ENCODE results near the gene CPNE4.

CPNE4 gene

GRCh38 chr3:131711114-131711768 lies 323.6 kb downstream of the CPNE4 start:
- no peak for TF ChIP-seq POLR2AphosphoS5 (IDR thresholded peaks at IDR 0.05; ENCODE audit: low read depth, low read length)
- TF ChIP-seq TAF1 (IDR thresholded peaks at IDR 0.05; ENCODE audit: borderline replicate concordance, insufficient read depth, low read length): no peak
- no peak for TF ChIP-seq SIN3A (IDR thresholded peaks at IDR 0.05; ENCODE audit: borderline replicate concordance, insufficient read depth, low read length)
- no peak for TF ChIP-seq FOXP2 (optimal IDR thresholded peaks at IDR 0.05; ENCODE audit: borderline replicate concordance, extremely low read depth, extremely low read length, insufficient read depth)
- TF ChIP-seq, protein P1, sequence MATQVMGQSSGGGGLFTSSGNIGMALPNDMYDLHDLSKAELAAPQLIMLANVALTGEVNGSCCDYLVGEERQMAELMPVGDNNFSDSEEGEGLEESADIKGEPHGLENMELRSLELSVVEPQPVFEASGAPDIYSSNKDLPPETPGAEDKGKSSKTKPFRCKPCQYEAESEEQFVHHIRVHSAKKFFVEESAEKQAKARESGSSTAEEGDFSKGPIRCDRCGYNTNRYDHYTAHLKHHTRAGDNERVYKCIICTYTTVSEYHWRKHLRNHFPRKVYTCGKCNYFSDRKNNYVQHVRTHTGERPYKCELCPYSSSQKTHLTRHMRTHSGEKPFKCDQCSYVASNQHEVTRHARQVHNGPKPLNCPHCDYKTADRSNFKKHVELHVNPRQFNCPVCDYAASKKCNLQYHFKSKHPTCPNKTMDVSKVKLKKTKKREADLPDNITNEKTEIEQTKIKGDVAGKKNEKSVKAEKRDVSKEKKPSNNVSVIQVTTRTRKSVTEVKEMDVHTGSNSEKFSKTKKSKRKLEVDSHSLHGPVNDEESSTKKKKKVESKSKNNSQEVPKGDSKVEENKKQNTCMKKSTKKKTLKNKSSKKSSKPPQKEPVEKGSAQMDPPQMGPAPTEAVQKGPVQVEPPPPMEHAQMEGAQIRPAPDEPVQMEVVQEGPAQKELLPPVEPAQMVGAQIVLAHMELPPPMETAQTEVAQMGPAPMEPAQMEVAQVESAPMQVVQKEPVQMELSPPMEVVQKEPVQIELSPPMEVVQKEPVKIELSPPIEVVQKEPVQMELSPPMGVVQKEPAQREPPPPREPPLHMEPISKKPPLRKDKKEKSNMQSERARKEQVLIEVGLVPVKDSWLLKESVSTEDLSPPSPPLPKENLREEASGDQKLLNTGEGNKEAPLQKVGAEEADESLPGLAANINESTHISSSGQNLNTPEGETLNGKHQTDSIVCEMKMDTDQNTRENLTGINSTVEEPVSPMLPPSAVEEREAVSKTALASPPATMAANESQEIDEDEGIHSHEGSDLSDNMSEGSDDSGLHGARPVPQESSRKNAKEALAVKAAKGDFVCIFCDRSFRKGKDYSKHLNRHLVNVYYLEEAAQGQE (IDR thresholded peaks at IDR 0.05; ENCODE audit: insufficient read depth in 1 of 2, low read depth in 2 of 2, low read length in 2 of 2): no peak

DNA sequence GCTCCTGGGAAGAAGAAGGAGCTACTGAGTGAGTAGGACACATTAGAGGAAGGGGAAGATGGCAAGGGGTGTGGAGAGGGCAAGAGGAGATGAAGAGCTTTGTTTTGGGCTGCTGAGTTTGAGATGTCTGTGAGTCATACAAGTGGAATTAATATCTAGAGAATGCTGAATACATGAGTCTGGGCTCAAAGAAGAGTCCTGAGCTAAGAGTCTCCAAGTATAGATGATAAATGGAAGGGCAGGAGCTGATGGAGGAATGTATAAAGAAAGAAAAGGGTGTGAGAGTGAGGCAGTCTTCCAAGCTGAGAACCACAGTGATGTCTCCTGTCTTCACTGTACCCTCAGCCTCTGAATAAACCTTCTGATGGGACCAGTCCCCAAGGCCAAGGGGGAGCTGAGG lies 326.6 kb downstream of the CPNE4 start:
- TF ChIP-seq FOXP2 (optimal IDR thresholded peaks at IDR 0.05; ENCODE audit: borderline replicate concordance, extremely low read depth, extremely low read length, insufficient read depth) (no peak), SIN3A (IDR thresholded peaks at IDR 0.05; ENCODE audit: borderline replicate concordance, insufficient read depth, low read length) (no peak), TAF1 (IDR thresholded peaks at IDR 0.05; ENCODE audit: borderline replicate concordance, insufficient read depth, low read length) (no peak)

- TF ChIP-seq TAF1 (IDR thresholded peaks at IDR 0.05; ENCODE audit: borderline replicate concordance, insufficient read depth, low read length) (no peak), FOXP2 (optimal IDR thresholded peaks at IDR 0.05; ENCODE audit: borderline replicate concordance, extremely low read depth, extremely low read length, insufficient read depth) (no peak), SIN3A (IDR thresholded peaks at IDR 0.05; ENCODE audit: borderline replicate concordance, insufficient read depth, low read length) (no peak), POLR2AphosphoS5 (IDR thresholded peaks at IDR 0.05; ENCODE audit: low read depth, low read length) (no peak)
- TF ChIP-seq, protein P1 (IDR thresholded peaks at IDR 0.05; ENCODE audit: insufficient read depth in 1 of 2, low read depth in 2 of 2, low read length in 2 of 2): no peak
Measured at GRCh38 chr3:131705558-131706051, 329.2 kb downstream of the CPNE4 start.

- no peak for TF ChIP-seq SIN3A (IDR thresholded peaks at IDR 0.05; ENCODE audit: borderline replicate concordance, insufficient read depth, low read length)
- TF ChIP-seq, protein P1 (IDR thresholded peaks at IDR 0.05; ENCODE audit: insufficient read depth in 1 of 2, low read depth in 2 of 2, low read length in 2 of 2): no peak
- no peak for TF ChIP-seq FOXP2 (optimal IDR thresholded peaks at IDR 0.05; ENCODE audit: borderline replicate concordance, extremely low read depth, extremely low read length, insufficient read depth)
- TF ChIP-seq TAF1 (IDR thresholded peaks at IDR 0.05; ENCODE audit: borderline replicate concordance, insufficient read depth, low read length): no peak
- TF ChIP-seq POLR2AphosphoS5 (IDR thresholded peaks at IDR 0.05; ENCODE audit: low read depth, low read length): no peak
Measured at GRCh38 chr3:131705099-131705498, 329.7 kb downstream of the CPNE4 start.

DNA sequence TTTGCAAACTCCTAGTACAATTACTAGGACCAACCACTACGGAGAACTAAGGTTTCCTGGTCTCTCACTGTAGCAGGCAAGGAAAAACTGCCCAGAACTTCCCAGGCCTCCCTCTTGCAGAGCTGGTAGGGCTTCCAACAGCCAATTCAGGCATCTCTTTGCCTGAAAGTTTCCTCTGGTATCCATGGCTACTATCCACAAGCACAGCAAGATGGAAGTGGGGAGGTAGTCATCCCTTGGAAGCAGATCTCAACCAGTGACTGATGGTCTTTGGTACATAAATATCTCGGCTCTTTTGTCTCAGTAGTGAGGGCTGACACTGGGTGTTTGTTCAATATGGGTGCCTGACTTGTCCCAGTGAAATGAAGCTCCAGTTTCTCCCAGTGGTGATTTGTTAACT lies 330.7 kb downstream of the CPNE4 start:
- no peak for TF ChIP-seq POLR2AphosphoS5 (IDR thresholded peaks at IDR 0.05; ENCODE audit: low read depth, low read length)
- TF ChIP-seq TAF1 (IDR thresholded peaks at IDR 0.05; ENCODE audit: borderline replicate concordance, insufficient read depth, low read length): no peak
- TF ChIP-seq, protein P1 (IDR thresholded peaks at IDR 0.05; ENCODE audit: insufficient read depth in 1 of 2, low read depth in 2 of 2, low read length in 2 of 2): no peak
- no peak for TF ChIP-seq SIN3A (IDR thresholded peaks at IDR 0.05; ENCODE audit: borderline replicate concordance, insufficient read depth, low read length)
- TF ChIP-seq FOXP2 (optimal IDR thresholded peaks at IDR 0.05; ENCODE audit: borderline replicate concordance, extremely low read depth, extremely low read length, insufficient read depth): no peak
